HG03175 (cell line): ENCODE results near the gene NRF1.
"Not testable (repeated sequence)": the region's sequence is repeated elsewhere in the genome, so short reads cannot be mapped to it uniquely, and the experiment has no call there.

ENCODE experiments used
- ATAC-seq: cut with Tn5 transposase; IDR thresholded peaks from one replicate; pipeline ENCODE4 v1.9.1; 2021; ENCODE audit warnings: mild to moderate bottlenecking, moderate library complexity; ENCODE audit not compliant: unreplicated experiment

NRF1 gene

GRCh38 chr7:129606803-129607202 lies 4.7 kb upstream of the NRF1 start:
- no peak for ATAC-seq

- no peak for ATAC-seq
Measured at GRCh38 chr7:129607471-129608120, 3.9 kb upstream of the NRF1 start.

- ATAC-seq = no peak
Measured at GRCh38 chr7:129609666-129610065, 1.9 kb upstream of the NRF1 start.

- no peak for ATAC-seq
Measured at GRCh38 chr7:129610709-129611245, 743 bp upstream of the NRF1 start.

- ATAC-seq = no peak
Measured at GRCh38 chr7:129612112-129613015, 844 bp downstream of the NRF1 start.

- ATAC-seq = no peak
Measured at GRCh38 chr7:129613016-129613337, 1.5 kb downstream of the NRF1 start.

- peak; percentile 56 for ATAC-seq
Measured at GRCh38 chr7:129615018-129615417, 3.5 kb downstream of the NRF1 start.

- no peak for ATAC-seq
Measured at GRCh38 chr7:129616530-129616929, 5.0 kb downstream of the NRF1 start.

GRCh38 chr7:129617178-129617577 lies 5.7 kb downstream of the NRF1 start:
- ATAC-seq = no peak

- no peak for ATAC-seq
Measured at GRCh38 chr7:129617652-129618051, 6.1 kb downstream of the NRF1 start.

GRCh38 chr7:129626896-129627295 lies 15.4 kb downstream of the NRF1 start:
- ATAC-seq = no peak

GRCh38 chr7:129630341-129630740 lies 18.8 kb downstream of the NRF1 start:
- no peak for ATAC-seq

- no peak for ATAC-seq
Measured at GRCh38 chr7:129634361-129635034, 23.0 kb downstream of the NRF1 start.

- ATAC-seq = peak; percentile 86
Measured at GRCh38 chr7:129635300-129636029, 23.9 kb downstream of the NRF1 start.

- ATAC-seq = not testable (repeated sequence)
Measured at GRCh38 chr7:129636030-129636550, 24.6 kb downstream of the NRF1 start.

- ATAC-seq = no peak
Measured at GRCh38 chr7:129636641-129637040, 25.1 kb downstream of the NRF1 start.

GRCh38 chr7:129640400-129640799 lies 28.9 kb downstream of the NRF1 start:
- ATAC-seq = no peak

- no peak for ATAC-seq
Measured at GRCh38 chr7:129642871-129643549, 31.5 kb downstream of the NRF1 start.

- ATAC-seq = no peak
Measured at GRCh38 chr7:129643550-129644170, 32.1 kb downstream of the NRF1 start.
